Measurements from ENCODE around the gene ECT2.
A peak's percentile ranks its signal among the peaks of the same experiment; 100 is the strongest.
"Not testable (repeated sequence)": the region's sequence is repeated elsewhere in the genome, so short reads cannot be mapped to it uniquely, and the experiment has no call there.

Gene ECT2

GRCh38 chr3:172820492-172820891 is 70.0 kb downstream of the ECT2 start:
- Histone ChIP-seq H3K4me3 (no peak overlapping the region), H3K27ac (no peak overlapping the region)
- DNase-seq (ENCODE audit: low spot score): no peak
- no peak for TF ChIP-seq CTCF (IDR thresholded peaks at IDR 0.05)

DNA sequence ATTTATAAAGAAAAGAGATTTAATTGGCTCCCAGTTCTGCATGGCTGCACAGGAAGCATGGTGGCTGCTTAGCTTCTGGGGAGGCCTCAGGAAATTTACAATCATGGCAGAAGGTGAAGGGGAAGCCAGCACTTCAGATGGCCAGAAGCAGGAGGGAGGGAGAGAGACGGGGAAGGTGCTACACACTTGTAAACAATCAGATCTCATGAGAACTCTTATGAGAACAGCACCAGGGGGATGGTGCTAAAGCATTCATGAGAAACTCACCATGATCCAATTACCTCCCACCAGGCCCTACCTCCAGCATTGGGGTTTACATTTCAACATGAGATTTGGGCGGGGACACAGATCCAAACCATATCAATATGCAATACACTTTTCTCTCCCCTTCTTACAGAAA is 73.7 kb downstream of the ECT2 start:
- DNase-seq (ENCODE audit: low spot score): no peak
- no peak overlapping the region for H3K4me3 ChIP-seq
- TF ChIP-seq CTCF (IDR thresholded peaks at IDR 0.05): no peak
- no peak overlapping the region for H3K27ac ChIP-seq

GRCh38 chr3:172827231-172827630 is 76.7 kb downstream of the ECT2 start:
- H3K27ac ChIP-seq; H3K4me3 ChIP-seq; DNase-seq (ENCODE audit: low spot score): not testable (repeated sequence)

DNA sequence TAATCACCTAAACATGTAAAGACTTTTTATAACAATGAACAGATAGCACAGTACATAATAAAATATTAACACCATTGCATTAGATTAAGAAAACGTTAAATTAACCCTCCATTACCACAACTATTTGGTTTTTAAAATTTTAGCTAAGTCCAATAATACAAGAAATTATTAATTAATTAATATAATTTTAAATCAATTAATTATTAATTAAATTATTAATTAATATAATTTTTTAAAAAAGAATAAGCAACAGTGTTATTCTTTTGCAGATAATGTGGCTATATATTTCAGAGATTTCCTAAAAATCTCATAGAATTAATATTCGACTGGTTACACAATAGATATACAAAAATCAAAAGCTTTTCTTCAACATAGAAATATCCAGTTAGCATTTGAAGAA is 82.5 kb downstream of the ECT2 start:
- Histone ChIP-seq H3K4me3 (no peak overlapping the region), H3K27ac (no peak overlapping the region)
- no peak for TF ChIP-seq CTCF (IDR thresholded peaks at IDR 0.05)
- DNase-seq (ENCODE audit: low spot score): no peak

- Histone ChIP-seq H3K4me3 (no peak overlapping the region), H3K27ac (no peak overlapping the region)
- no peak for DNase-seq (ENCODE audit: low spot score)
- TF ChIP-seq CTCF (IDR thresholded peaks at IDR 0.05): peak; percentile 19
These were observed 86.0 kb downstream of the ECT2 start for GRCh38 chr3:172836390-172836997.

DNA sequence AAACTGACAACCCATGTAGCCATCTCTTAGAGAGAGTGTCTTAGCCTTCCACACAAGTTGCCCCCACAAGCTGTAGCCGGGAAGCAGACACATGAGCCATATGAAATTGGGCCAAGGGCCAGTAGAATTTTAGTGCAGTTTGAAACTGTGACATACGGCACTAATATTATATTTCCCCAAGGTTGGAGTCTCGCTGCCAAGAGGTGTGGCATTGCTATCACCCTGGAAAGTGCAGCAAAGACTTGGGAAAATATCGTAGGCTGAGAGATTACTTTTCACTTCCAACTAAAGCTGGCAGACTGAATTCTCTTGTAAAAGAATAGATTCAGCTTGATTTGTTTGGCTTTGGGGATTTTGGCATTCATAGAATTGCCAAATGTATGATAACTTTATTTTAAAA is 89.2 kb downstream of the ECT2 start:
- TF ChIP-seq CTCF (IDR thresholded peaks at IDR 0.05): no peak
- no peak for DNase-seq (ENCODE audit: low spot score)
- Histone ChIP-seq H3K27ac (no peak overlapping the region), H3K4me3 (no peak overlapping the region)

DNA sequence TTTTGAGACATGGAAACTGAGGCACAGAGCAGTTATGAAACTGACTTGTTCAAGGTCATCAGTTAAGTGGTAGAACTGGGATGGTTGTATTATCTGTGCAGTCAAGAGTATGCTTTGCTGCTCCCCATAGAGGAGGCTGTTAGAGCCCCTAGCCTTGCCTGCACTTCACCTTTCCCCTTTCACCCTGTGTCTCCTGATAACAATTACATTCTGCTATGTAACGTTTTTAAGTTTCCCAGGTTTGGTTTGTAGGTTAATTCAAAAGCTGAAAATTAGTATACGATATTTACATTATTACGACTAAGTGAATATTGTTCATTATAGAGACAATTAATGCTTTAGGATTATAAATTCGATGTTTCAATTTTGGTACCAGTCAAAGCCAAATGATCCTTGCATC is 89.9 kb downstream of the ECT2 start:
- TF ChIP-seq CTCF (IDR thresholded peaks at IDR 0.05): no peak
- Histone ChIP-seq H3K4me3 (no peak overlapping the region), H3K27ac (no peak overlapping the region)
- no peak for DNase-seq (ENCODE audit: low spot score)

GRCh38 chr3:172840913-172841312 is 90.4 kb downstream of the ECT2 start:
- no peak for TF ChIP-seq CTCF (IDR thresholded peaks at IDR 0.05)
- DNase-seq (ENCODE audit: low spot score): no peak
- H3K27ac ChIP-seq: no peak overlapping the region
- no peak overlapping the region for H3K4me3 ChIP-seq
